HG03060 (cell line): ENCODE data around the gene TSFM.

ENCODE experiments used
- ATAC-seq: cut with Tn5 transposase; IDR thresholded peaks from one replicate; pipeline ENCODE4 v1.9.1; 2021; ENCODE audit warnings: low read depth, moderate number of reproducible peaks; ENCODE audit not compliant: unreplicated experiment

The TSFM gene

DNA sequence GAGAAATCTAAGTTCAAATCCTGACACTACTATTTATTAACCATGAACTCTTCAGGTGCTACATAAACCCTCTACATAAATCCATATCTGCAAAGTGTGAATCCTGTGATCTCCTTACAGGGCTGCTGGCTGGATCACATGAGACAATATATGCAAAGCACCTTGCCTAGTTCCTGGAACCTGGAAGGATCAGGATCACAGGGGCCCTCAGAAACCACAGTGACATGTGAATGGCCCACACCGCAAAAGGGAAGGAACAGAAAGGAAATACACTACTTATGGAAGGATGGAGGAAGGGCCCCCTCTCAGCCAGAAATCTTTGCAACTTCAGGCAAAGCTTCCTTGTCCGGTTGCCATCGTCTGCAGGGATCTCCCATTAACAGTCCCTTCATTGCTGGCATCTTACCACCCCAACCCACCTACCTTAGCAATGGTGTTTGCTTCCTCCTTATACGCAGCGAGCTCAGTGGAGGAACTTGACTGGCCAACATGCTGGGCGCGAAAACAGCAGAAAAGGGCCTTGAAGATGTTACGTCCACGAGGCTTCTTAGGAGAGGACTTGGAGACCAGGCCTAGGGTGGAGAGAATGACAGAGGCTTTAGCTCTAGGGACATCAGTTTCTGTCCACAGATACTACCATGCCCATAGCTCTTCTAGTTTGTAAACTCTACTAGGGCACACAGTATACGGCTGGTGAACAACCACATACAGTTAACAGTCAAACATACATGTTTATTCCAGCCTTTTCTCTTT lies 46.6 kb downstream of the TSFM start:
- ATAC-seq: no peak

DNA sequence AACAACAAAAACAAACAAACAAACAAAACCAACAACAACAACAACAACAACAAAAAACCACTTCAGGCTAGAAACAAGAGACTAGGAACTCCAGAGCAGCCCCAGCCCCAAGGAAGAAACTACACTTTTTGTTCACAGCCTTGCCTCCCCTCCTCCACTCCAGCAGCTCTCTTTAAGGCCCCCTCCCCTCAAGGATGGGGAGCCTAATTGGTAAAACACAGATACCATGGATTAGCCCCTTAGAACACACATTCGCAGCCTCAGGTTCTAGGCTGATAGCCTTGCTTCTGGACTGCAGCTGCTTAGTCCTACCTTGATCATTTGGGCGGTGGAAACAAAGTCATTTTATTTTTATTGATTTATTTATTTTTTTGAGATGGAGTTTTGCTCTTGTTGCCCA lies 47.8 kb downstream of the TSFM start:
- no peak for ATAC-seq

DNA sequence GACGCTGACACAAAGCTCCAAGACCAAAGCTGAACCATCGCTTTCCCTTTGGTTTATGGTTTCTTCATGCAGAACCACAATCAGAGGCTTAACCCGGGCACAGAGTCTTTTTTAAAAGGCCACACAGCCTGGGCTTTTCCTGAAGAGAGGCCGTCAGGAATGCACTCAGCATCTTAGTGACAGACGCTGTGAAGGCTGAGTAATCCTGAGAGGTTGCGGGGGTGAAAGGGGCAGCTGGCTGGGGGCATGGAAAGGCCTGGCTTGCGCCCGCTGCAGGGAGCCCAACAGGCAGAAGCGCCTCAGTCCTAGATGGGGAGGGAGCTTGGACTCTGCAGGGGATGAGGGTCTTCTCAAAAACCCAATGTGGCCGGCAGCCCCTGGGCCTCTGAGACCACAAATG lies 50.4 kb downstream of the TSFM start:
- no peak for ATAC-seq

DNA sequence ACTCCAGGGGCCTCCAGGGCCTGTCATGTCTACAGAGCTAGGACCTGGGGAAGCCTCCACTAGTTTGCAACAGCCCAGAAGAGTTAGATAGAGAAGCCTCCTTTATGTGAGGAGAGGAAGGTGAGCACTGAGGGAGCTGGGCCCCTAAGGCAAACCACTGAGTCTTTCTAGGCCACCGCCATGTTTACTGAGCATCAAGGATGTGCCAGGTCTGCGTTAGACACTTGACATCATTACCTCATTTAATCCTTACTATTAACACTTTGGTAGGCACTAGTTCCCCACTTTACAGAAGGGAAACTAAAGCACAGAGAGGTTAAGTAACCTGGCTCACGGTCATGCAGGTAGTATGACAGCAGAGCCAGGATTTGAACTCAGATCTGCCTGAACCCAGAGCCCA lies 51.1 kb downstream of the TSFM start:
- ATAC-seq: no peak

DNA sequence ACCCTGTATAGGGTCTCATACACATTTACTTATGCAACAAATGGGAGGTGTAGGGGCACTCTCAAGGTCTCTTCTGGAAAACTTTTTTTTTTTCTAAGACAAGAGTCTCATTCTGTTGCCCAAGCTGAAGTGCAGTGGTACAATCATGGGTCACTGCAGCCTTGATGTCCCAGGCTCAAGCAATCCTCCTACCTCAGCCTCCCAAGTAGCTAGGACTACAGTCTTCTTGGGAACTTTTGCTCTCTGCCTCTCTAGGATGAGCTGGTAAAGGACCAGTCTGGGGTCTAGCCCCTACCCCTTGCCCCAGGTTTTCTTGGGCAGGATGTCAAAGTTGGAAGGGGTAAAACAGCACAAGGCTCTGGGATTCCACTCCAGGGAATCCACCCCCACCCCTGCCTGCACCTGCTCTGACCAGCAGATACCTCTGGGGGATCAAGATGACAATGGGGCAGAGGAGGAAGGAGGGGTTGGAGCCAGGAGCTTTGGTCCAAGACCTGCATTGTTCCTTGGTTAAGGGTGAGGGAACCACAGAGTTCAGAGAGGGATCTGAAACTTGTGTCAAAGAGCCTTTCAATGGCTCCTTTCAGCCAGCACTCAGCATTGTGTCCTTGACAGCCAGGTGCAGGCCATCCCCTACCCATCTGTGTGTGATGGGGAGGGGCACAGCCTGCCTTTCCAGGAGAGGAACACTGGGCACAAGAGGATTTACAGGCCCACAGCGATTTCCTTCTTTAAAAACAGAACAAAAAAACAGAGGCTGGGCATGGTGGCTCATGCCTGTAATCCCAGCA lies 51.7 kb downstream of the TSFM start:
- ATAC-seq: no peak

- no peak for ATAC-seq
These were observed 53.0 kb downstream of the TSFM start for GRCh38 chr12:57835366-57836288.

DNA sequence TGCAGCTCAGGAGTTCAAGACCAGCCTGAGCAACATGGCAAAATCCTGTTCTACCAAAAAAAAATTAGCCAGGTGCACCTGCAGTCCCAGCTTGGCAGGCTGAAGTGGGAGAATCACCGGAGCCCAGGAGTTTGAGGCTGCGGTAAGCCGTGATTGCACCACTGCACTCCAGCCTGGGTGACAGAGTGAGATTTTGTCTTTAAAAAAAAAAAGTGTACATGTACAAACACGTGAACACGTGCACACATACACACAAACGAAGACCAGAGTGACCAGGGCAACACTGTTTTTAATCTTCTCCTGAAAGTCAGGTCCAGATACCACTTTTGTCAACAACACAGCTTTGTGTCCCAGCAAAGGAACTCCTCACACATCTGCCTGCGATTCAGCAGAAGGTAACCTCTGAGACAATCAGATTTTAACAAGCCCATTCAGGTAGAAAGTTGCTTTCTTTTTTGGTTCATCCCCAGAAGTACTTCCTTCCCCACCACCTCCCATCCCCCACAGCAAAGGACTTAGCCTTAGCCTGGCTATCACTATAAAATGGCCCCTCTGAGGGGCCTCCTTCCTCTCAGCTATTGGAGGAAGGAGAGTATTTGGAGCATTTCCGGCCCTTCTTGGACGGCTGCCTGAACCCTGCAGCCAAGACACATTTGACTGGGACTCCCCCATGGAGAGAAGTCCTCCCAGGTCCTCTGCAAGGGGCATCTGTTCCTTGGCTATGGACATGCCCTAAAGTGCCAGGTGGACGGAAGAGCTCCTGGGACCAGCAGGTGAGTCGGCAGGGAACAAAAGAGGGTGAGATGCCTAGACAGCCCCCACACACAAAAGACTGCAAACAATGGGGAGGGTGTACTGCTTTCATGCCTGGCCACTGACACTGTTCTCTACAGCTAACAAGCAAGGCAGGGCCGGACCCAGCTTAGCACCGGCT lies 54.1 kb downstream of the TSFM start:
- peak; percentile 38 for ATAC-seq

GRCh38 chr12:57837864-57838562 lies 55.4 kb downstream of the TSFM start:
- no peak for ATAC-seq

DNA sequence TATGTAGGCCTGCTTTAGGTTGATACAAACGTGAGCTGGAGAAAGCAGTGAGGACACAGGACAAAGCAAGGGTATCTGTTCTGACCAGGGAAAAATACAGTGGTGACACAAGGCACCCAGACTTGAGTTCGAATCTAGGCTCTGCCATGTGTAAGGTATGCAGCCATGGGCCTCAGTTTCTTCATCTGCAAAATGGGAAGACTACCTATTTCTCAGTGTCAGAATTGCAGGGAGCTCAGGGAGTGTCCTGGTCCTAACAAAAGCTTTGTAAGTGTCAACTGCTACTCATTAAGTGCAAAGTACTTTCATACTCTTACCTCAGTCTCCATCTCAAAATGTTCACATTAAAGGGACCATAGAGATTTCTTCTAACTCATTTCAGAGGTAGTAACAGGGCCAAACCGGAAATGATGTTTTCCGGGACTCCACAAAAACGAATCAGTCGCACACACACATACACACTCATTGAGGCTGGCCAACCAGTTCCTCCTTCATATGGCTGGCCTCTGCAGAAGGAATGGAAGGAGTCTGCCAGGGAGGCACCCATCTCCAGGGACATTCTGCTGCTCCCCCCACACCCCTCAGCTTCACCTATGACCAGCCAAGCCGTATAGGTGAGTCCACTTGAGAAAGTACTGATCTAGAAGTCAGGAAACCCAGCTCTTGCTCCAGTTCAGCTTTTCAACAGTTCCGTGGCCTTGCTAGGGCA lies 56.2 kb downstream of the TSFM start:
- no peak for ATAC-seq

- ATAC-seq: no peak
These were observed 57.4 kb downstream of the TSFM start for GRCh38 chr12:57839996-57840395.

DNA sequence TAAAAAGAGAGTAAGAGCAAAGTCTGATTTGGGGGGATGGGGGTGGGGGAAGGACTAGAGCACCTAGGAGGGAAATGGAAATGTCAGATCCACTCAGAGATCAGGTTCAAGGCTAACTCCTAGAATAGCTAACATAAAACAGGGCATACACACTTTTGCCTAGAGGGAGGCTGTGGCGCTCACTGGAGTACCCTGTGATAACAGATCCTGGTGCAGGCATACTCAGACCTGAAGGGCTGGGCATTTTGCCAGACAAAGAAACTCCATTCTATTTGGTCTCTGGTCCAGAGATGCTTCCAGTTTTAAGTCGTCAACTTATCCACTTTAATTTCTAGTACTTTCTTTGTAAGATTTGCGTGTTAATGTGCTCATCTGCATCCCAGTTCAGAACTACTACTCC lies 58.1 kb downstream of the TSFM start:
- ATAC-seq: no peak

DNA sequence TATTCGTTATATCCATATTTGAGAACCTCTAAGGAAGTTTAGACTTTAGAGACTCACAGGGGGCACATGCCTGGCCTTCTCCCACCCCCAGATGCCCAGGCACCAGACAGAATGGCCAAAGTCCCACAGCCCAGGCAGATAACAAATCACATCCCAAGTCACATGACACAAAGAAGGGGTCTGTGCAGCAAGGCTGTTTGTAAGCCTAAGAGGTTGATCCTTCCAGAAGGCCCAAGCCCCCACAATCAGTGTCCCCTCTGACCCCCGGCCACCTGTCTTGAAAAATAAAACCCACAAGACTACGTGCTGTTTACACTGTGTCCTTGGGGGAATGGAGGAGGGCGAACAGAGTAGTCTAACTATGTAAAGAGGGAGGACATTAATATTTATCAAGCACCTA lies 58.9 kb downstream of the TSFM start:
- no peak for ATAC-seq

- no peak for ATAC-seq
These were observed 60.0 kb downstream of the TSFM start for GRCh38 chr12:57842342-57843294.

GRCh38 chr12:57844709-57845477 lies 62.3 kb downstream of the TSFM start:
- no peak for ATAC-seq

- no peak for ATAC-seq
These were observed 63.1 kb downstream of the TSFM start for GRCh38 chr12:57845478-57846284.

GRCh38 chr12:57846285-57846576 lies 63.6 kb downstream of the TSFM start:
- ATAC-seq: no peak
